H1 (cell line): ENCODE measurements around the gene RPL37.
"Not testable (repeated sequence)": the region's sequence is repeated elsewhere in the genome, so short reads cannot be mapped to it uniquely, and the experiment has no call there.

Experiments
- ATF2 ChIP-seq: IDR thresholded peaks from 2 replicates; pipeline ENCODE4 v1.6.1; 2012; ENCODE audit warnings: low read length, inconsistent platforms
- CTCF ChIP-seq, 3 experiments: IDR thresholded peaks; 1 replicate in 2 of 3; 2 replicates in 1 of 3; pipeline versions ENCODE4 v1.5.1 to v1.6.1; 2011; ENCODE audit warnings: low read length in 3 of 3, mild to moderate bottlenecking in 3 of 3, inconsistent platforms in 2 of 3, low read depth in 1 of 3, moderate library complexity in 1 of 3; ENCODE audit not compliant: insufficient read depth in 1 of 3; ENCODE audit errors: control extremely low read depth in 1 of 3
- EZH2 ChIP-seq: fragments of 200-600 bp; sonication (generic); IDR thresholded peaks from 2 replicates; pipeline ENCODE4 v1.7.1; 2012; ENCODE audit warnings: low read depth, mild to moderate bottlenecking, moderate library complexity, low read length, inconsistent platforms; ENCODE audit not compliant: severe bottlenecking
- GABPA ChIP-seq: IDR thresholded peaks from 2 replicates; pipeline ENCODE4 v1.6.1; 2011; ENCODE audit warnings: mild to moderate bottlenecking, low read length, moderate library complexity, borderline replicate concordance; ENCODE audit not compliant: insufficient read depth
- POLR2A ChIP-seq, 2 experiments: IDR thresholded peaks; 1 replicate in 1 of 2; 2 replicates in 1 of 2; pipeline ENCODE4 v1.6.1; 2011; ENCODE audit warnings: low read depth in 2 of 2, low read length in 2 of 2, mild to moderate bottlenecking in 2 of 2; ENCODE audit errors: control extremely low read depth in 1 of 2
- TCF12 ChIP-seq: IDR thresholded peaks from 2 replicates; pipeline ENCODE4 v1.6.1; 2011; ENCODE audit warnings: low read depth, mild to moderate bottlenecking, low read length
- ZNF274 ChIP-seq: IDR thresholded peaks from 2 replicates; pipeline ENCODE4 v1.7.0; 2012; ENCODE audit warnings: low read length, borderline replicate concordance; ENCODE audit errors: extremely low read depth

- TF ChIP-seq CTCF (IDR thresholded peaks at IDR 0.05; ENCODE audit: control extremely low read depth in 1 of 3, insufficient read depth in 1 of 3, low read depth in 1 of 3, low read length in 3 of 3); POLR2A (IDR thresholded peaks at IDR 0.05; ENCODE audit: control extremely low read depth in 1 of 2, low read depth in 2 of 2, low read length in 2 of 2); GABPA; EZH2; ATF2; TCF12; ZNF274: not testable (repeated sequence)
Observed at GRCh38 chr5:40883051-40883450, 48.0 kb upstream of the RPL37 start.
